ENCODE results near the gene MYLK4.

DNA sequence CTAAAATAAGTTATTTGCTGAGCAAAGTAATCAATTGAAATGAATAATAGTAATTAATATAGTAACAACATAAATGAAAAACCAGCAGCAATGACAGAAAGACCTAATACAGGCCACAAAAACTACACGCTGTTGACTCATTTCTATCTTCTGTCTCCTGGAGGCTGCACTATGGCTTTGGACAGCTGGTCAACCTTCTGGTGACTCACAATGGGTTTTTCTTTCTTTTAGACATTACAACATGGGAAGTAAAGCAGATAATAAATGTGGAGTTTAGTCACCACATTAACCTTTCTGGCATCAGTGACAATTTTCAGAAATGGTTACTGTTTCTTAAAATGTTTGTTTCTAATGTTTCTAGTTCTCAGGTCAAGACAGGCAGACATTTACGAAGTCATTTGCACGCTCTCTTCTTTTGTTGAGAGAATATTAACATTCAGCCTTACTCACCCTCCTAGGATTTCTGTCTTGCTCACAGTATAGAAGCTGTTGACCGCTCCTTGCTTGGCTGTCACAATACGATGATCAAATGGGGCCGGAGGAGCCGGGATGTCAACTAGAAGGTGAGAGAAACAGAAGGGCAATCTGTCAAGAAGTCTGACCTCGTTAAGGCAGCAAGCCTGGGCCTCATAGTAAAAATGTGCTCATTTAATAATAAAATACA lies 62.2 kb downstream of the MYLK4 start:
- TF ChIP-seq POLR2AphosphoS5 (IDR thresholded peaks at IDR 0.05; ENCODE audit: low read depth, low read length) = no peak
- TF ChIP-seq, protein P1, sequence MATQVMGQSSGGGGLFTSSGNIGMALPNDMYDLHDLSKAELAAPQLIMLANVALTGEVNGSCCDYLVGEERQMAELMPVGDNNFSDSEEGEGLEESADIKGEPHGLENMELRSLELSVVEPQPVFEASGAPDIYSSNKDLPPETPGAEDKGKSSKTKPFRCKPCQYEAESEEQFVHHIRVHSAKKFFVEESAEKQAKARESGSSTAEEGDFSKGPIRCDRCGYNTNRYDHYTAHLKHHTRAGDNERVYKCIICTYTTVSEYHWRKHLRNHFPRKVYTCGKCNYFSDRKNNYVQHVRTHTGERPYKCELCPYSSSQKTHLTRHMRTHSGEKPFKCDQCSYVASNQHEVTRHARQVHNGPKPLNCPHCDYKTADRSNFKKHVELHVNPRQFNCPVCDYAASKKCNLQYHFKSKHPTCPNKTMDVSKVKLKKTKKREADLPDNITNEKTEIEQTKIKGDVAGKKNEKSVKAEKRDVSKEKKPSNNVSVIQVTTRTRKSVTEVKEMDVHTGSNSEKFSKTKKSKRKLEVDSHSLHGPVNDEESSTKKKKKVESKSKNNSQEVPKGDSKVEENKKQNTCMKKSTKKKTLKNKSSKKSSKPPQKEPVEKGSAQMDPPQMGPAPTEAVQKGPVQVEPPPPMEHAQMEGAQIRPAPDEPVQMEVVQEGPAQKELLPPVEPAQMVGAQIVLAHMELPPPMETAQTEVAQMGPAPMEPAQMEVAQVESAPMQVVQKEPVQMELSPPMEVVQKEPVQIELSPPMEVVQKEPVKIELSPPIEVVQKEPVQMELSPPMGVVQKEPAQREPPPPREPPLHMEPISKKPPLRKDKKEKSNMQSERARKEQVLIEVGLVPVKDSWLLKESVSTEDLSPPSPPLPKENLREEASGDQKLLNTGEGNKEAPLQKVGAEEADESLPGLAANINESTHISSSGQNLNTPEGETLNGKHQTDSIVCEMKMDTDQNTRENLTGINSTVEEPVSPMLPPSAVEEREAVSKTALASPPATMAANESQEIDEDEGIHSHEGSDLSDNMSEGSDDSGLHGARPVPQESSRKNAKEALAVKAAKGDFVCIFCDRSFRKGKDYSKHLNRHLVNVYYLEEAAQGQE (IDR thresholded peaks at IDR 0.05; ENCODE audit: insufficient read depth in 1 of 2, low read depth in 2 of 2, low read length in 2 of 2) = no peak

Measured in PFSK-1 (cell line).